Sigmoid colon (tissue), 4 donors: ENCODE results near the gene DIS3L.

Source experiments
- EP300 ChIP-seq, 4 donors: sonication (generic); formaldehyde crosslinking; IDR thresholded peaks; one replicate each; pipeline ENCODE4 v1.6.1; 2017; ENCODE audit warnings: antibody characterized with exemption in 4 of 4
- POLR2A ChIP-seq, 2 donors: fragments of 450-650 bp; IDR thresholded peaks; one replicate each; pipeline ENCODE4 v1.6.1; 2016; ENCODE audit warnings: antibody characterized with exemption in 2 of 2, mild to moderate bottlenecking in 2 of 2, moderate library complexity in 2 of 2
- TF ChIP-seq, protein P1 (sequence below), 4 experiments: fragments of 450-650 bp in 3 of 4; fragments of 200-600 bp in 1 of 4; IDR thresholded peaks; one replicate each; pipeline ENCODE4 v1.5.1; 2016 to 2019; ENCODE audit warnings: antibody characterized with exemption in 4 of 4, mild to moderate bottlenecking in 3 of 4, moderate library complexity in 2 of 4

DNA sequence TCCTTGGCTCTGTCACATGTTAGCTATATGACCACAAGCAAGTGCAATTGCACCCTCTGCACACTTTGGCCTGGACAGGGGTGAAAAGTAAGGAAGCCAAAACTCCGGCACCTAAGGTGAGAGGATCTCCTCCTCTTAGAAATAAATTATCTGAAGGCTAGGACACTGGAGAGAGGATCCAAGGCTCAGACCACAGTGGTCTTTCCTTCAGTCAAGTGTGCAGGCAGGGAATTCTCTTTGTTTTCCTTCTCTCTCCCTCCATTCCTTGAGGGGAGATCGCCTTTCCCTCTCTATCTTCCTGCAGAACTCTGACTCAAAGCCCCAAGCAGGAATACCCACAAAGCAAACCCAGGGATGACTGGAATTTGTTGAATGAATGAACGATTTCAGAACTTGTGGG, 36.7 kb upstream of the DIS3L start:
- TF ChIP-seq, protein P1, sequence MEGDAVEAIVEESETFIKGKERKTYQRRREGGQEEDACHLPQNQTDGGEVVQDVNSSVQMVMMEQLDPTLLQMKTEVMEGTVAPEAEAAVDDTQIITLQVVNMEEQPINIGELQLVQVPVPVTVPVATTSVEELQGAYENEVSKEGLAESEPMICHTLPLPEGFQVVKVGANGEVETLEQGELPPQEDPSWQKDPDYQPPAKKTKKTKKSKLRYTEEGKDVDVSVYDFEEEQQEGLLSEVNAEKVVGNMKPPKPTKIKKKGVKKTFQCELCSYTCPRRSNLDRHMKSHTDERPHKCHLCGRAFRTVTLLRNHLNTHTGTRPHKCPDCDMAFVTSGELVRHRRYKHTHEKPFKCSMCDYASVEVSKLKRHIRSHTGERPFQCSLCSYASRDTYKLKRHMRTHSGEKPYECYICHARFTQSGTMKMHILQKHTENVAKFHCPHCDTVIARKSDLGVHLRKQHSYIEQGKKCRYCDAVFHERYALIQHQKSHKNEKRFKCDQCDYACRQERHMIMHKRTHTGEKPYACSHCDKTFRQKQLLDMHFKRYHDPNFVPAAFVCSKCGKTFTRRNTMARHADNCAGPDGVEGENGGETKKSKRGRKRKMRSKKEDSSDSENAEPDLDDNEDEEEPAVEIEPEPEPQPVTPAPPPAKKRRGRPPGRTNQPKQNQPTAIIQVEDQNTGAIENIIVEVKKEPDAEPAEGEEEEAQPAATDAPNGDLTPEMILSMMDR (IDR thresholded peaks at IDR 0.05), result no peak
- TF ChIP-seq EP300 (IDR thresholded peaks at IDR 0.05) (no peak), POLR2A (IDR thresholded peaks at IDR 0.05) (no peak)
